HepG2 (cell line): ENCODE results near the gene ZFAND2B. TPM values are rescaled to one million over a fixed set of nuclear protein-coding genes. Genes with fewer than 3 reads are reported as not detected.
A peak's percentile ranks its signal among the peaks of the same experiment; 100 is the strongest.

Experiments
- AHR ChIP-seq: IDR thresholded peaks from 2 replicates; pipeline ENCODE4 v1.6.1; 2018; ENCODE audit warnings: missing genetic modification reagents, missing compliant biosample characterization
- DNMT1 ChIP-seq: sonication (generic); formaldehyde crosslinking; IDR thresholded peaks from 2 replicates; pipeline ENCODE4 v1.5.1; 2020; ENCODE audit warnings: mild to moderate bottlenecking, missing genetic modification reagents
- EEA1 ChIP-seq: sonication (generic); formaldehyde crosslinking; IDR thresholded peaks from 2 replicates; pipeline ENCODE4 v1.5.1; 2020; ENCODE audit warnings: mild to moderate bottlenecking, missing genetic modification reagents, borderline replicate concordance
- GZF1 ChIP-seq: sonication (generic); formaldehyde crosslinking; IDR thresholded peaks from 2 replicates; pipeline ENCODE4 v1.5.1; 2020; ENCODE audit warnings: mild to moderate bottlenecking, missing genetic modification reagents
- HOXA3 ChIP-seq: sonication (generic); formaldehyde crosslinking; IDR thresholded peaks from 2 replicates; pipeline ENCODE4 v1.5.0; 2020; ENCODE audit warnings: missing genetic modification reagents
- NFE2L1 ChIP-seq: sonication (generic); formaldehyde crosslinking; IDR thresholded peaks from 2 replicates; pipeline ENCODE4 v1.4.0; 2020; ENCODE audit warnings: missing genetic modification reagents, mild to moderate bottlenecking, borderline replicate concordance
- NR1H2 ChIP-seq: sonication (generic); formaldehyde crosslinking; IDR thresholded peaks from 2 replicates; pipeline ENCODE4 v1.8.1; 2022; ENCODE audit warnings: low read depth, missing genetic modification reagents, borderline replicate concordance
- NR2F2 ChIP-seq: IDR thresholded peaks from 2 replicates; pipeline ENCODE4 v1.6.1; 2012; ENCODE audit warnings: low read depth, inconsistent platforms, borderline replicate concordance
- PAWR ChIP-seq: sonication (generic); formaldehyde crosslinking; IDR thresholded peaks from 2 replicates; pipeline ENCODE4 v1.4.0; 2020; ENCODE audit warnings: missing genetic modification reagents, mild to moderate bottlenecking, borderline replicate concordance
- PRMT3 ChIP-seq: sonication (generic); formaldehyde crosslinking; IDR thresholded peaks from 2 replicates; pipeline ENCODE4 v1.8.1; 2022; ENCODE audit warnings: low read depth, mild to moderate bottlenecking, moderate library complexity, missing genetic modification reagents, borderline replicate concordance
- RARG ChIP-seq: sonication (generic); formaldehyde crosslinking; IDR thresholded peaks from 2 replicates; pipeline ENCODE4 v1.4.0; 2020; ENCODE audit warnings: low read depth, mild to moderate bottlenecking, missing genetic modification reagents
- SMAD1 ChIP-seq: sonication (generic); formaldehyde crosslinking; IDR thresholded peaks from 2 replicates; pipeline ENCODE4 v1.4.0; 2020; ENCODE audit warnings: missing genetic modification reagents, low read depth, mild to moderate bottlenecking, borderline replicate concordance
- SP140L ChIP-seq: sonication (generic); formaldehyde crosslinking; IDR thresholded peaks from 2 replicates; pipeline ENCODE4 v1.4.0; 2020; ENCODE audit warnings: missing genetic modification reagents, borderline replicate concordance
- SUZ12 ChIP-seq: fragments of 150-350 bp; IDR thresholded peaks from 2 replicates; pipeline ENCODE4 v1.6.1; 2014; ENCODE audit warnings: low read depth, low read length
- ZFP62 ChIP-seq: sonication (generic); formaldehyde crosslinking; IDR thresholded peaks from 2 replicates; pipeline ENCODE4 v1.4.0; 2020; ENCODE audit warnings: missing genetic modification reagents
- ZNF274 ChIP-seq: sonication (generic); formaldehyde crosslinking; IDR thresholded peaks from 2 replicates; pipeline ENCODE4 v1.5.1; 2020; ENCODE audit warnings: mild to moderate bottlenecking, missing genetic modification reagents
- ZNF317 ChIP-seq: sonication (generic); formaldehyde crosslinking; IDR thresholded peaks from 2 replicates; pipeline ENCODE4 v1.5.0; 2020; ENCODE audit warnings: mild to moderate bottlenecking, missing genetic modification reagents
- ZNF432 ChIP-seq: sonication (generic); formaldehyde crosslinking; IDR thresholded peaks from 2 replicates; pipeline ENCODE4 v1.5.0; 2020; ENCODE audit warnings: missing genetic modification reagents, mild to moderate bottlenecking, borderline replicate concordance
- ZNF619 ChIP-seq: sonication (generic); formaldehyde crosslinking; IDR thresholded peaks from 2 replicates; pipeline ENCODE4 v1.4.0; 2020; ENCODE audit warnings: mild to moderate bottlenecking, missing genetic modification reagents
- ZNF652 ChIP-seq: IDR thresholded peaks from 2 replicates; pipeline ENCODE4 v1.6.1; 2016; ENCODE audit warnings: low read depth, borderline replicate concordance
- ZNF7 ChIP-seq: IDR thresholded peaks from 2 replicates; pipeline ENCODE4 v1.6.1; 2016; ENCODE audit warnings: missing biosample characterization, missing genetic modification reagents
- ZNF709 ChIP-seq: sonication (generic); formaldehyde crosslinking; IDR thresholded peaks from 2 replicates; pipeline ENCODE4 v1.5.0; 2020; ENCODE audit warnings: mild to moderate bottlenecking, missing genetic modification reagents
- polyA plus RNA-seq, 8 experiments: library from polyadenylated mRNA; depleted of rRNA in 3 of 8; stranded (reverse) in 7 of 8; unstranded in 1 of 8; fragments of >200 nt; fragmentation: Illumina TruSeq in 4 of 8; extraction: Trizol in 4 of 8; gene quantifications; 2 replicates each; pipeline versions ENCODE4 v1.2.1 to v1.2.3, GENCODE V29; 2011 to 2016; ENCODE audit warnings: low read depth in 4 of 8, missing spikeins in 1 of 8, mixed read lengths in 1 of 8; ENCODE audit not compliant: insufficient read depth in 1 of 8
- total RNA-seq, 5 experiments: library from RNA; depleted of rRNA; stranded (reverse); fragments of >200 nt; fragmentation: Illumina TruSeq; extraction: Trizol; gene quantifications; 2 replicates each; pipeline ENCODE4 v1.2.3, GENCODE V29; 2016; ENCODE audit warnings: low read depth in 1 of 5
- TF ChIP-seq, protein P1 (sequence below): sonication (generic); formaldehyde crosslinking; IDR thresholded peaks from 2 replicates; pipeline ENCODE4 v1.5.0; 2020; ENCODE audit warnings: mild to moderate bottlenecking, missing genetic modification reagents
- TF ChIP-seq, protein P2 (sequence below): sonication (generic); formaldehyde crosslinking; IDR thresholded peaks from 2 replicates; pipeline ENCODE4 v1.5.0; 2020; ENCODE audit warnings: missing genetic modification reagents
- TF ChIP-seq, protein P3 (sequence below): sonication (generic); formaldehyde crosslinking; IDR thresholded peaks from 2 replicates; pipeline ENCODE4 v1.8.1; 2023; ENCODE audit warnings: missing genetic modification reagents, mild to moderate bottlenecking, borderline replicate concordance
- TF ChIP-seq, protein P4 (sequence below): IDR thresholded peaks from 2 replicates; pipeline ENCODE4 v1.6.1; 2016; ENCODE audit warnings: missing biosample characterization, missing genetic modification reagents, low read depth

The ZFAND2B gene
- total and polyA plus RNA-seq, 2 of the 13 experiments (the other 11 are each of a cell fraction or from before 2014, with no cell fraction given): 53.3 to 115 TPM

DNA sequence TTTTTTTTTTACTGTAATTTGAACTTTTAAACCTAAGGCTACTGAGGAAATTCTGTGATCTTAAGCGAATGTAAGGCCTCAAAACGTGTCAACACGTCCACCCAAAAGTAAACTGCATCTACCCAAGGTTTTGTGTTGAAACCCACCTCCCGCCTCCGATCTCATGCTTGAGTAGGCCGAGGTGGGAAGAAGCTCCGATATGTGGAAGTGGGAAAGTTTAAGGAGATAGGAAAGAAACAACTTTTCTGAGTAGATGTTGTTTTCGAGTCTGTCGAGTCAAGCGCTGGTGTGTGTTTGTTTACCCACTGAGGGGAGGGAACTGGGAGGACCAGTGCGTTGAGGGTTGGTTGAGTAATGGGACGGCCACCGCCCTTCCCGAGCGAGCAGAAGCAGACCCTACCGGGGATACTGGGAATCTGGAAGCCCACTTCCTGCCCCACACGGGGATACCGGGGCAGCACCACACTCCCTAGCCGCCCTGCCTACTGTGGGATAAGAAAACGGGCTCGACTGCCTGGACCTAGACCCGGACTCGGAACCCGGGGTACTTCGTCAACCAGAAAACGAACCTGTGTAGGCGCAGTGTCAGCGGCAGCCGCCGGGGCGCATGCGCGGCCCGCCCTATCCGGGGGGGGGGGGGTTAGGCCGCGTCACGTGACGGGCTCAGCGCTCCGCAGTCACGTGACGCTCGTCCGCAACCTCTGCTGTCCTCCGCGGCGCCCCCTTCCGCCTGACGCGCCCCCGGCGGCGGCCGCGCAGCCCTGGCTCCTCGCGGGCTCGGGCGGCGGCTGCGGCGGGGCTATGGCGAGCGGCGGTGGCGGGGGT, 28.8 kb upstream of the ZFAND2B start, which contains the start of gene RETREG2 (continued):
- TF ChIP-seq, protein P1, sequence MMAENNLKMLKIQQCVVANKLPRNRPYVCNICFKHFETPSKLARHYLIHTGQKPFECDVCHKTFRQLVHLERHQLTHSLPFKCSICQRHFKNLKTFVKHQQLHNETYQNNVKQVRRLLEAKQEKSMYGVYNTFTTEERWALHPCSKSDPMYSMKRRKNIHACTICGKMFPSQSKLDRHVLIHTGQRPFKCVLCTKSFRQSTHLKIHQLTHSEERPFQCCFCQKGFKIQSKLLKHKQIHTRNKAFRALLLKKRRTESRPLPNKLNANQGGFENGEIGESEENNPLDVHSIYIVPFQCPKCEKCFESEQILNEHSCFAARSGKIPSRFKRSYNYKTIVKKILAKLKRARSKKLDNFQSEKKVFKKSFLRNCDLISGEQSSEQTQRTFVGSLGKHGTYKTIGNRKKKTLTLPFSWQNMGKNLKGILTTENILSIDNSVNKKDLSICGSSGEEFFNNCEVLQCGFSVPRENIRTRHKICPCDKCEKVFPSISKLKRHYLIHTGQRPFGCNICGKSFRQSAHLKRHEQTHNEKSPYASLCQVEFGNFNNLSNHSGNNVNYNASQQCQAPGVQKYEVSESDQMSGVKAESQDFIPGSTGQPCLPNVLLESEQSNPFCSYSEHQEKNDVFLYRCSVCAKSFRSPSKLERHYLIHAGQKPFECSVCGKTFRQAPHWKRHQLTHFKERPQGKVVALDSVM (CRISPR knock-in tag): peak; percentile 56; the same call in 1 of the 2 replicates
- 0 out of 2 replicates have a peak, but pooled peaks have one; percentile 27 for TF ChIP-seq DNMT1
- no peak for TF ChIP-seq SUZ12
- TF ChIP-seq ZNF709 (CRISPR knock-in tag): peak; percentile 83; the same call in 1 of the 2 replicates
- peak; percentile 90 for TF ChIP-seq ZNF317
- no peak for TF ChIP-seq NR1H2 (CRISPR knock-in tag)
- no peak for TF ChIP-seq ZNF7 (CRISPR knock-in tag)
- TF ChIP-seq NFE2L1 (CRISPR knock-in tag): no peak
- TF ChIP-seq ZNF619 (CRISPR knock-in tag): peak; percentile 73; the same call in 1 of the 2 replicates
- peak; percentile 35; the same call in 1 of the 2 replicates for TF ChIP-seq NR2F2
- TF ChIP-seq, protein P2, sequence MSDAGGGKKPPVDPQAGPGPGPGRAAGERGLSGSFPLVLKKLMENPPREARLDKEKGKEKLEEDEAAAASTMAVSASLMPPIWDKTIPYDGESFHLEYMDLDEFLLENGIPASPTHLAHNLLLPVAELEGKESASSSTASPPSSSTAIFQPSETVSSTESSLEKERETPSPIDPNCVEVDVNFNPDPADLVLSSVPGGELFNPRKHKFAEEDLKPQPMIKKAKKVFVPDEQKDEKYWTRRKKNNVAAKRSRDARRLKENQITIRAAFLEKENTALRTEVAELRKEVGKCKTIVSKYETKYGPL: no peak
- no peak; the same call in 1 of the 2 replicates for TF ChIP-seq SMAD1 (CRISPR knock-in tag)
- TF ChIP-seq PRMT3 (CRISPR knock-in tag): peak; percentile 85; the same call in 1 of the 2 replicates
- TF ChIP-seq, protein P3, sequence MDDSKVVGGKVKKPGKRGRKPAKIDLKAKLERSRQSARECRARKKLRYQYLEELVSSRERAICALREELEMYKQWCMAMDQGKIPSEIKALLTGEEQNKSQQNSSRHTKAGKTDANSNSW: no peak
- TF ChIP-seq PAWR (CRISPR knock-in tag): 0 out of 2 replicates have a peak, but pooled peaks have one; percentile 30
- TF ChIP-seq HOXA3: peak; percentile 78
- TF ChIP-seq, protein P4, sequence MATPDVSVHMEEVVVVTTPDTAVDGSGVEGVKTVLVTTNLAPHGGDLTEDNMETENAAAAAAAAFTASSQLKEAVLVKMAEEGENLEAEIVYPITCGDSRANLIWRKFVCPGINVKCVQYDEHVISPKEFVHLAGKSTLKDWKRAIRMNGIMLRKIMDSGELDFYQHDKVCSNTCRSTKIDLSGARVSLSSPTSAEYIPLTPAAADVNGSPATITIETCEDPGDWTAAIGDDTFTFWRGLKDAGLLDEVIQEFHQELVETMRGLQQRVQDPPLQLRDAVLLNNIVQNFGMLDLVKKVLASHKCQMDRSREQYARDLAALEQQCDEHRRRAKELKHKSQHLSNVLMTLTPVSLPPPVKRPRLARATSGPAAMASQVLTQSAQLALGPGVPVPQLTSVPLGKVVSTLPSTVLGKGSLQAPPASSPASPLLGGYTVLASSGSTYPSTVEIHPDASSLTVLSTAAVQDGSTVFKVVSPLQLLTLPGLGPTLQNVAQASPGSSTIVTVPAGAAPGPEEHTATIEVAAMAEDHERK (CRISPR knock-in tag): no peak
- no peak for TF ChIP-seq SP140L (CRISPR knock-in tag)
- peak; percentile 59; the same call in 1 of the 2 replicates for TF ChIP-seq EEA1 (CRISPR knock-in tag)
- 0 out of 2 replicates have a peak, but pooled peaks have one; percentile 43 for TF ChIP-seq ZFP62
- TF ChIP-seq RARG (CRISPR knock-in tag): no peak; the same call in 1 of the 2 replicates
- no peak for TF ChIP-seq ZNF652
- TF ChIP-seq GZF1 (CRISPR knock-in tag): no peak; the same call in 1 of the 2 replicates
- no peak for TF ChIP-seq ZNF432
- no peak for TF ChIP-seq AHR (CRISPR knock-in tag)
- peak; percentile 82 for TF ChIP-seq ZNF274
